Measurements from ENCODE around the gene SIGLEC15. TPM values are rescaled to one million over a fixed set of nuclear protein-coding genes. Genes with fewer than 3 reads are reported as not detected.

The SIGLEC15 gene
- total RNA-seq, 1 donor from 2014 or later = not detected

DNA sequence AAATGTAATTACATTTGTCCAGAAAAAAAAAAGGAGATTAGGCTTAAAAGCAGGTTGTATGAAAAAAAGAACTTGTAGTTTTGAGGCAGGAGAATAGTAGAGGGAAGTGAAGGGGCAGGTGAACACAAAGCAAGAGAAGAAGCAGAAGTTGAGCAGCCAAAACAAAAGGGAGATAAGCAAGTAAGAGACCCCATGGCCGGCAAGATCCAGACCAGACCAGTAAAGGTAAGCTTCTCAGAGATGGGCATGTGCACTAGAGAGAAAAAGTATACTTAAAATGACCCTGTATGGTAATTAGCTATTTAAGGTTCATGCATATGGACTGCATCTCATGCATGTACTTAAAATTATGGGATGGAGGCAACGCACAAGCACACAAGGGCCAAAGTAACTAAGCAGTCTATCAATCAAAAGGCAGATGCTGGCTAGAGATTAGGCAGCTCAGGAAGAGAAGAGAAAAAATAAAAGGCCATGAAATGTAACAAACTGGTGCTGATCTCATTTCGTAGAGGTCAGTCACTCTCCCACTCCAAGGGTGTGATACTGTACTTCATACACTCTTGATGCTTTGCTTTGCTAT, 9.7 kb downstream of the SIGLEC15 start:
- H3K27ac Mint-ChIP-seq (ENCODE audit: unreplicated experiment) = no peak overlapping the region
- TF ChIP-seq, protein P1, sequence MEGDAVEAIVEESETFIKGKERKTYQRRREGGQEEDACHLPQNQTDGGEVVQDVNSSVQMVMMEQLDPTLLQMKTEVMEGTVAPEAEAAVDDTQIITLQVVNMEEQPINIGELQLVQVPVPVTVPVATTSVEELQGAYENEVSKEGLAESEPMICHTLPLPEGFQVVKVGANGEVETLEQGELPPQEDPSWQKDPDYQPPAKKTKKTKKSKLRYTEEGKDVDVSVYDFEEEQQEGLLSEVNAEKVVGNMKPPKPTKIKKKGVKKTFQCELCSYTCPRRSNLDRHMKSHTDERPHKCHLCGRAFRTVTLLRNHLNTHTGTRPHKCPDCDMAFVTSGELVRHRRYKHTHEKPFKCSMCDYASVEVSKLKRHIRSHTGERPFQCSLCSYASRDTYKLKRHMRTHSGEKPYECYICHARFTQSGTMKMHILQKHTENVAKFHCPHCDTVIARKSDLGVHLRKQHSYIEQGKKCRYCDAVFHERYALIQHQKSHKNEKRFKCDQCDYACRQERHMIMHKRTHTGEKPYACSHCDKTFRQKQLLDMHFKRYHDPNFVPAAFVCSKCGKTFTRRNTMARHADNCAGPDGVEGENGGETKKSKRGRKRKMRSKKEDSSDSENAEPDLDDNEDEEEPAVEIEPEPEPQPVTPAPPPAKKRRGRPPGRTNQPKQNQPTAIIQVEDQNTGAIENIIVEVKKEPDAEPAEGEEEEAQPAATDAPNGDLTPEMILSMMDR (IDR thresholded peaks at IDR 0.05; ENCODE audit: partially characterized antibody, unreplicated experiment) = no peak
- H3K9me3 Mint-ChIP-seq (ENCODE audit: unreplicated experiment) = peaks cover 2% of the 10 kb centered on the region
- H3K27me3 Mint-ChIP-seq (ENCODE audit: unreplicated experiment) = peaks cover 11% of the 10 kb centered on the region
- H3K36me3 Mint-ChIP-seq (ENCODE audit: unreplicated experiment) = peaks cover 4% of the 10 kb centered on the region
- no peak overlapping the region for H3K4me3 Mint-ChIP-seq (ENCODE audit: unreplicated experiment)
- no peak for DNase-seq
- H3K4me1 Mint-ChIP-seq (ENCODE audit: low read depth, unreplicated experiment) = peaks cover 6% of the 10 kb centered on the region

DNA sequence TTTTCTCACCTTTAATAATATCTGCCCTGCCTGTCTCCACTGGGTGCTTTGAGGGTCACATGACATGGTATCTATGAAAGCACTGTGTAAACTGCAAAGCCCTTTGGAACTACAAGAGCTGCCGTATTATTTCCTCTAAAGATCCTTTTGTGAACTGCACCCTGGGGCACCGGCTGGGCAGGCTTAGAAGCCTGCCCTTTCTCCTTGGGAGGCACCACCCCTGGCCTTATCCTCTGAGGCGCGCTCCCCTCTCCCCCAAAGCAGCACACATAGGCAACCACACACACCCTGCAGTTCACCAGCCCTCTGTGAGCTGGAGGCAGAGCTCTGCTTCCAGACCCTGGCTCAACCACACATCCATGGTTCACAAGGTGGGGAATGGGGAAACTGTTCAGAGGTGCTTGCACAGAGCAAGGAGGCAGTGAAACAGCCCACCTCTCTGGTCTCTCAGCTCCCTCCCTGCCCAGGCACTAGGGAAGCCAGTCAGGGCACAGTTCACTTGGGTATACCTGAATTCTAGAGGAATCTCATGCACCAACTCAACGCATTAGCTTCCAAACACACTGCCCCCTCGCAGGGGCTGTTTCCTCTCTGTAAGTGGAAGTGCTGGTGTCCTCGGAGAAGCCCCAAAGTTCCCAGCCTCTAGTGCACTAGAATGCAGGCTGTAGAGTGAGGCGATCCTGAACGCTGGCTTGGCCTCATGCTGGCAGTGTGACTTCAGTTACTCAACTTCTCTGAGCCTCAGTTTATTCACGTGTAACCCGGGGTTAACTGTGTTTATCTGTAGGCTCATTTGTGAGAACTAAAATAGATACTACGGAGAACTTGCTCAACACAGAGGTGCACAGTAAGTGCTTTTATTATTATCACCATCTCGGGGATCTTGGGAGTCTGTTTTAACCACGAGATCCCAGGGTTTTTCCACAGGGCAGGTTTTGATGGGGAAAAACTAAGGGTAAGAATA, 11.0 kb downstream of the SIGLEC15 start:
- Mint-ChIP-seq H3K4me3 (ENCODE audit: unreplicated experiment) (peak overlapping the region; percentile 74), H3K27me3 (ENCODE audit: unreplicated experiment) (peaks cover 13% of the 10 kb centered on the region), H3K4me1 (ENCODE audit: low read depth, unreplicated experiment) (peaks cover 4% of the 10 kb centered on the region), H3K27ac (ENCODE audit: unreplicated experiment) (no peak overlapping the region), H3K9me3 (ENCODE audit: unreplicated experiment) (peaks cover 2% of the 10 kb centered on the region), H3K36me3 (ENCODE audit: unreplicated experiment) (peaks cover 4% of the 10 kb centered on the region)
- TF ChIP-seq, protein P1 (IDR thresholded peaks at IDR 0.05; ENCODE audit: partially characterized antibody, unreplicated experiment) = no peak
- no peak for DNase-seq

DNA sequence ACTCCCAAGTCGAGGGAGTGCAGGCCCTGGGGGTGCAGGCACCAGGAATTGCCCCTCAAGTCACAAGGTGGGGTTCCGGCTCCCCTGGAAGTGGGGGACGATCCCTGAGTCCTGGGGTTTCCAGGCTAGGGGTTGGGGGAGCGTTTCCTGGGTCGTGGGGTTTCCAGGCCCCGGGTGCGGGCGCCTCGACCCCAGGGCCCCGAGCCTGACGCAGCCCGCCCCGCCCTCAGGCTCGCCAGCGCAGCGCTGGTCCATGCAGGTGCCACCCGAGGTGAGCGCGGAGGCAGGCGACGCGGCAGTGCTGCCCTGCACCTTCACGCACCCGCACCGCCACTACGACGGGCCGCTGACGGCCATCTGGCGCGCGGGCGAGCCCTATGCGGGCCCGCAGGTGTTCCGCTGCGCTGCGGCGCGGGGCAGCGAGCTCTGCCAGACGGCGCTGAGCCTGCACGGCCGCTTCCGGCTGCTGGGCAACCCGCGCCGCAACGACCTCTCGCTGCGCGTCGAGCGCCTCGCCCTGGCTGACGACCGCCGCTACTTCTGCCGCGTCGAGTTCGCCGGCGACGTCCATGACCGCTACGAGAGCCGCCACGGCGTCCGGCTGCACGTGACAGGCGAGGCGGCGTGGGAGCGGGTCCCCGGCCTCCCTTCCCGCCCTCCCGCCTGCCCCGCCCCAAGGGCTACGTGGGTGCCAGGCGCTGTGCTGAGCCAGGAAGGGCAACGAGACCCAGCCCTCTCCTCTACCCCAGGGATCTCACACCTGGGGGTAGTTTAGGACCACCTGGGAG, 12.0 kb downstream of the SIGLEC15 start:
- H3K27me3 Mint-ChIP-seq (ENCODE audit: unreplicated experiment) = peaks cover 13% of the 10 kb centered on the region
- TF ChIP-seq, protein P1 (IDR thresholded peaks at IDR 0.05; ENCODE audit: partially characterized antibody, unreplicated experiment) = no peak
- H3K4me1 Mint-ChIP-seq (ENCODE audit: low read depth, unreplicated experiment) = peaks cover 4% of the 10 kb centered on the region
- DNase-seq = peak; percentile 79
- no peak overlapping the region for H3K27ac Mint-ChIP-seq (ENCODE audit: unreplicated experiment)
- no peak overlapping the region for H3K4me3 Mint-ChIP-seq (ENCODE audit: unreplicated experiment)
- H3K36me3 Mint-ChIP-seq (ENCODE audit: unreplicated experiment) = peaks cover 7% of the 10 kb centered on the region
- H3K9me3 Mint-ChIP-seq (ENCODE audit: unreplicated experiment) = peaks cover 2% of the 10 kb centered on the region

DNA sequence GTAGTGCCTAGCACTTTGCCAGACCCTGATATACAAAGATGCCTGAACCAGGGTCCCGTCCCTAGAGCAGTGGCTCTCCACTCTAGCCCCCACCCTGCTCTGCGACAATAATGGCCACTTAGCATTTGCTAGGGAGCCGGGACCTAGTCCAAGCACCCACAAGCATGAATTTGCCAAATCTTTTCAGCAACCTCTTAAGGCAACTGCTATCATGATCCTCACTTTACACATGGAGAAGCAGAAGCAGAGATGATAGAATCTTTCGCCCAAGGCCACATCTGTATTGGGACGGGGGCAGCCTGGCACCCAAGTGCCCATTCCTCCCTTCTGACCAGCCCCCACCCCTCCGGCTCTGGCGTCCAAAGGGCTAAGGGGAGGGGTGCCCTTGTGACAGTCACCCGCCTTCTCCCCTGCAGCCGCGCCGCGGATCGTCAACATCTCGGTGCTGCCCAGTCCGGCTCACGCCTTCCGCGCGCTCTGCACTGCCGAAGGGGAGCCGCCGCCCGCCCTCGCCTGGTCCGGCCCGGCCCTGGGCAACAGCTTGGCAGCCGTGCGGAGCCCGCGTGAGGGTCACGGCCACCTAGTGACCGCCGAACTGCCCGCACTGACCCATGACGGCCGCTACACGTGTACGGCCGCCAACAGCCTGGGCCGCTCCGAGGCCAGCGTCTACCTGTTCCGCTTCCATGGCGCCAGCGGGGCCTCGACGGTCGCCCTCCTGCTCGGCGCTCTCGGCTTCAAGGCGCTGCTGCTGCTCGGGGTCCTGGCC, 13.0 kb downstream of the SIGLEC15 start:
- no peak overlapping the region for H3K27ac Mint-ChIP-seq (ENCODE audit: unreplicated experiment)

More for the DNA sequence above, 13.0 kb downstream of the SIGLEC15 start:
- Mint-ChIP-seq H3K27me3 (ENCODE audit: unreplicated experiment) (peaks cover 13% of the 10 kb centered on the region), H3K4me3 (ENCODE audit: unreplicated experiment) (no peak overlapping the region), H3K4me1 (ENCODE audit: low read depth, unreplicated experiment) (peaks cover 4% of the 10 kb centered on the region), H3K9me3 (ENCODE audit: unreplicated experiment) (peaks cover 2% of the 10 kb centered on the region), H3K36me3 (ENCODE audit: unreplicated experiment) (peaks cover 9% of the 10 kb centered on the region)
- no peak for DNase-seq
- TF ChIP-seq, protein P1 (IDR thresholded peaks at IDR 0.05; ENCODE audit: partially characterized antibody, unreplicated experiment) = no peak
